NCI-H526 treated with DMSO at 0.1 percent for 48 hours (cell line): Measurements from ENCODE around the gene CAPN15.
A peak's percentile ranks its signal among the peaks of the same experiment; 100 is the strongest.

ENCODE experiments used
- DNase-seq: peaks from one replicate; lab custom pipeline; 2025; lab: John Stamatoyannopoulos, UW

Gene CAPN15

DNA sequence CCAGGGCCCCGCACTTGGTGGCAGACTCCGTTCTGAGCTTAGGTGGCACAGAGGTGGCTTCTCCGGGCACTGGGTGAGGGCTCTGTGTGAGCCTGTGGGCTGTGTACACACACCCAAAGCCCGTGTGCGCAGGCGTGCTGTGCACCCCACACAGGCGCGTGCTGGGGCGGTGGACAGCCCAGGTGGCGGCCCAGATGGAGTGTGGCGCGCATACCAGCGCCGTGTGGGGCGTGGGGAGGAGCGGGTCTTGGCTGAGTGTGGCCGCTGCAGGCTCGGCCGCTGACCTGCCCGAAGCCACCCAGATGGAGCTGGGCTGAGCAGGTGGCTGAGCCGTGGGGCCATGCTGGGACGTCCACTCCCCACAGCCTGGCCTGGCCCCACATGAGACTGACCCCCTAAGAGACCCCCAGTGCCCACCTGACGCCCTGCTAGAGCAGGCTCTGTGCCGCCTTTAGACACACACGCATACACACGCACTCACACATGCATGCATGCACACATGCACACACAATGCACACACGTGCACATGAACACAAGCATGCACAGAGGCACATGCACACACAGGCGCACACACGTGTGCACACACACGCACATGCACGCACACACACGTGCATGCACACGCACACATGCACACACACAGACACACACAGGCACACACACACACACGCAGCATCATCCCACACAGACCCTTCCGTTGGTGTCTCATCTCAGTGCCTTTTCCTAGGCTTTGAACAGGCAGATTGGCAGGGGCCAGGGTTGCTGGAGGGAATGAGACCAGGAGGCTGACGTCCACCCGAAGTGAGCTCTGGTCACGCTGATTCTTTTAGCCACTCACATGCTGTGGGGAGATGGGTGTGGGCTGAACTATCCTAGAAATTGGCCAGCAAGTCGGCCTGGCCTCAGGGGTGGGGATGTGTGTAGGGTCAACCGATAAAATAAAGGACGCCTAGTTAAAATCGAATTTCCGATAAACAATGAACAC is 34.7 kb downstream of the CAPN15 start:
- DNase-seq = no peak

DNA sequence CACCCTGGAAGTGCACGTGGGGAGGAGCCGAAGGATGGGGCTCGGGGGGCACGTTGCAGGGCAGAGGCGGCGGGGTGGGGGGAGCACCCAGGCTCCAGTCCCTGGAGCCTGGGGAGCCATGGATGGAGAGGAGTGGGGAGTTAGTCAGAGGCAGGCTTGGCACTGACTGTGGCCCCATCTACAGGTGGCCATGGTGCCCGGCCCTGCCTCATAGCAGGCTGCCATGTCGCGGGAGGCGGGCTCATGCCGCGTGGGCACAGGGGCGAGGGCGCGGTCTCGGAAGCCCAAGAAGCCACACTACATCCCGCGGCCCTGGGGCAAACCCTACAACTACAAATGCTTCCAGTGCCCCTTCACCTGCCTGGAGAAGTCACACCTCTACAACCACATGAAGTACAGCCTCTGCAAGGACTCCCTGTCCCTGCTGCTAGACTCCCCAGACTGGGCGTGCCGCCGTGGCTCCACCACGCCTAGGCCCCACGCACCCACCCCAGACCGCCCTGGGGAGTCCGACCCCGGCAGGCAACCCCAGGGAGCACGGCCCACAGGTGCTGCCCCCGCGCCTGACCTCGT is 35.6 kb downstream of the CAPN15 start:
- no peak for DNase-seq

DNA sequence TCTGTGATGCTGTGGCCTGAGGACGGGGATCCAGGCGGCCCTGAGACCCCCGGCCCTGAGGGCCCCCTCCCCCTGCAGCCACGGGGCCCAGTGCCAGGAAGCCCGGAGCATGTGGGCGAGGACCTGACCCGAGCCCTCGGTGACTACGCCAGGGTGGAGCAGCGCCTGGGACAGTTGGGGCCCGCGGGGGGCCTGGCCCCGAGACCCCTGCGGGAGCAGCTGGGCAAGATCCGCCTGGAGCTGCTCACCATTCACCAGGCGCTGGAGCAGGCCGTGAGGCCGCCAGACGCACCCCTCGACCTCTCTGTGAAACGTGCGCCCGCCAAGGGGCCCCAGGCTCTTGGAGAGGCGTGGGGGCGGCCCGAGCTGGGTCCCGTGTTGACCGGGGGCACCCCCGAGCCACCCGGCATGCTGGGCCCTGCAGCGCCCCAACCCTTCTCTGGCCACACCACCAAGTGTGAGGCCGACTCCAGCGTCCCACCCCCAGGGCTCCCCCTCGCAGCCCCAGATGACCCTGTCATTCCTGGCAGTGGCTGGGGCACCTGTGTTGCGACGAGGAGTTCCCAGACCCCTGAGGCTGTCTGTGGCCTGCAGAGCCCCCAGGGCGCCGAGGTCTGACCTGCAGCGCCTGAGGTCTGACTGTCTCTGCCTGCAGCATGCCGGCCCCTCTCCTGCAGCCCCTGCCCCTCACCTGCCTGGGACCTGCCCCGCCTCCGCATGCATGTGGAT is 37.3 kb downstream of the CAPN15 start:
- DNase-seq = no peak

DNA sequence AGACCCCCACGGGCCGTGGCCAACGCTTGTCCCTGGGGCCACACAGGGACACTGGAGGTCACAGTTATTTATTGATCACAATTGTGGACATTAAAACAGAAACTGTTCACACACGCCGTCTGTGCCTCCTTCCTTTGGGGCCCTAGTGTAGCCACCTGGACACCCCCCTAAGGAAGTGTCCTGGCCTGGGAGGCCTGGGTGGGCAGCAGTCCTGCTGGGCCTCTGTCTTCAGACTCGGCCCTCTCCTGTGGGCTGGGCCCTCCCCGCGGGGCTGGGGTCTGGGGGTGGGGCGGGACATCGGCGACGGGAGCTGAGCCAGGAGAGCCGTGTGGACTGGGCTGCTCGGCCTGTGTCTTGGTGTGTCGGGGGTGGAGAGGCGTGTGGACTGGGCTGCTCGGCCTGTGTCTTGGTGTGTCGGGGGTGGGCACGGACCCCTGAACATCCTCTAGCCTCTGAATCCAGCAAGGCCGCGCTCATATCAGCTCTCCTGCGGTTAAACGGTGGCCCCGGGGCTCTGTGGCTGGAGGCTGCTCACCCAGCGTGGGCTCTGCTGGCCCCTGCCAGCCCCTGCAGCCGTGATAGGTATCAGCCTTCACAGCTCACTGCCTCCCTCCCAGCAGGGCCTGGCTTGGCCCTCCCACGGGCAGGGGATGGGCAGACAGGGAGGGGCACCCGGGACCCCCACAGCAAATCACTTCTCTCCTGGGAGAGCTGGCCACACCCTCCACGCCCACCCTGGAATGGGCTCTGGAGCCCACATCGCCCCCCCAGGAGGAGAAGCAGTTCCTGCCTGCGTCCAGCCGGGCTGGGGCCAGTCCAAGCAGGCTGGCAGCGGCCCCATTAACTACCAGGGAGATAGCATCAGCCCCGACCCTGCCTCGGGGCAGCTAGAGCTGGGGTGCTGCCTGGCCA is 38.2 kb downstream of the CAPN15 start:
- no peak for DNase-seq

DNA sequence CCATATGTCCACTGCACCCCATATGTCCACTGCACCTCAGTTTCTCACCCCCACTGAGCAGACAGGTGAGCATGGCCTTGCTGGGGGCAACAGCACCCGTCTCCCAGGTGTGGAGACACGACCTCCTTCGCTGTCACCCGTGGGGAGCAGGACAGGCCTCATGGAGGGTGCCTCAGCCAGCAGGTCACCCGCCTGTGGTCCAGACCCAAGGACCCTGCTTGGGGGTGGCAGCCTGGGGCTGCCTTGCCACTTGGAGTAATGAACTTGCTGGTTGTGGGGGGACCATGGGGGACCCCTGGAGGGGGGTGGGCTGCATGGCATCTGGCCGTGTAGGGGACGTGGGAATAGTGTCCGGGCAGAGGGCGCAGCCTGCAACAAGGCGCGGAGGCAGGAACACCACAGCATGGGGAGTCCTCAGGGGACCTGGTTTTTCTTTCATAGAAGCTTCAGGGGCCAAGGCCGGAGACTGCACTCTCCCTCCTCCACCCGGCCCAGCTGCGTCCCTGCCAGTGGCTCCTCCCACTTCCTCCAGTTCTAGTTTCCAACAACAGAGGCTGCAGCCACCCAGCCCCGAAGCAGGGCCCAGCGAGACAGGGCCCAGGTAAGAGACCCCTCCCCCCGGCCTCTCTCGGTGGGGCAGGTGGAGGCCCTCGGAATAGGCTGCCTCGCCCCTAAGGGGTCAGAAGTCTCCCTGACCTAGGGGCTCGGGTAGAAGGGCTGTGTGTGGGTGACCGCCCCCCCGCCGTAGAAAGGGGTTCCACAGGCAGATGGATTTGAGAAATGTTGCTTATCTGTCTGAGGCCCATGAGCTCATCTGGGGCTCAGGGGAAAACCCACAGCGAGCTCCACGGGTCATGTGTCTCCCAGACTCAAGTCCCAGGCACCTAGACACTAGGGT is 39.2 kb downstream of the CAPN15 start, which contains the start of gene NHLRC4:
Gene NHLRC4 (plus strand): TSS at position 531 of the 898 bp plus-strand sequence. CDS start 1,043 bp downstream, outside the sequence.
- DNase-seq = peak; percentile 17

DNA sequence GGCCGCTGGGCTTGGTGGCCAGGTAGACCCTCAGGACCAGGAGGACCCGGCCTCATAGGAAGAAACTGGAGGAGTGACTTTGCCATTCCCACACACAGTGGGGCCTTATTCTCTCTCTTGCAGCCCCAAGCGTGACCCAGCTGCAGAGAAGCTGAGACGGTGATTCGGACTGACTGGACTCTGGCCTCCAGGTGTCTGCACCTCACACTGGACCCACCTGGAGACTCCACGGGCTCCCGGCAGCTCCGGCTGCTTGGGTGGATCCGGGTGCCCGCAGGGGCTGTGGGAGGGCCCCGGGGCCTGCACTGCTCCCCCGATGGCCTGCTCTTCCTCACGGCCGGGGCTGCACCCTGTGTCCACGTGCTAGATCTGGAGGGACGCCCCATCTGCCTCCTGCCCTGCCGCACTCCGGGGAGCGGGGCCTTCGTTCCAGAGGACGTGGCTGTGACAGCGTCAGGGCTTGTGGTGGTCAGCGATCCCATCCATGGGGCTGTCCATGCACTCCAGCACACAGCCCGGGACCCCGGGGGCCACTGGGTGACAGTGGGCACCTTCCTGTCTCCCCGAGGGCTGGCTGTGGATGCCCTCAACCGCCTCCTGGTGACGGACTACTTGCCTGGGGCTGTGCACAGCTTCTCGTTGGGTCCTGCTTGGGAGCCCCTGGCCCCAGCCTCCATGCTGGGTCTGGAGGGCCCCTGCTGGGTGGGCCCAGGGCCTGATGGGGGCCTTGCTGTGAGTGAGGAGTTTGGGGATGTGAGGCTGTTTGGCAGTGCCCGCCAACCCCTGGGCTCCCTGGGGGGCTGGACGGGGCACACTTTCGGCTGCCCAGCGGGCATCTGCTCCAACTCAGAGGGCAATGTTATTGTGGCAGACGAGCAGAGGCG is 40.1 kb downstream of the CAPN15 start:
- no peak for DNase-seq

DNA sequence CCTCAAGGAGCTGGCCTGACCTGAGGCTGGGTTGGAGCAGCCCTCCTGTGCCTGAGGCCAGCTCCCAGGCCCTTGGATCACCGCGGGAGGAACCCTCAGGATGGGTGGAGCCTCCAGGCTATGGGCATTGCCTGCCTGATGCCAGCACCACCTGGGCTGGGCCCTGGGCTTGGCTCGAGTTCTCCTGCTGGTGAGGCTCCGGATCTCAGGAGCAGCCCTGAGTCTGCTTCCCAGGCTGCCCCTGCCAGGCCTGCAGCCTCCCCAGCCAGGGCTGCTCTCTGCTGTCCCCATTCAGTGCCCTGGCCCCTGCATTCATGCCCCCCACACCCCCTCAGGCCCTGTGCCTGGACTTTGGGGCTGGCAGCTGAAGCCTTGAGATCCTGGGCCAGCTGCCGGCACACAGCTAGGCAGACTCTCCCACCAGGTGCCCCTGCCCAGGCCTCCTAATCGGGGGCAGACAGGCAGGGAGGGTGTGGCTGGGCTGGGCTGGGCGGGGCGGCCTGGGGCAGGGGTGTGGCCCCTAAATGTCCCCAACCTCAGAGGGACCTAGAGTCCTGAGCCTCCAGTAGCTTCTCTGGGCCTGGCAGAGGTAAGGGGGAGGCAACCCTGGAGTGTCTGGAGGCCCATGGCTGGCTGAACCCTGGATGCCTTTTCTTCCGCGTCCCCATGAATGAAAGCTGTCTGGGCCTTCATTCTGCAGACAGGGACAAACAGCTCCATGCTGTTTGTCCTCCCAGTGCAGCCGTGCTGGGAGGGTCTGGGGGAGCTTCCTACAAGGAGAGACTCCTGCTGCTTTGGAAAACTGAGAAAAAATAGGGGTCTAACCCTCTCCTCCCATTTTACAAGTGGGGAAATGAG is 41.1 kb downstream of the CAPN15 start:
- DNase-seq = no peak

DNA sequence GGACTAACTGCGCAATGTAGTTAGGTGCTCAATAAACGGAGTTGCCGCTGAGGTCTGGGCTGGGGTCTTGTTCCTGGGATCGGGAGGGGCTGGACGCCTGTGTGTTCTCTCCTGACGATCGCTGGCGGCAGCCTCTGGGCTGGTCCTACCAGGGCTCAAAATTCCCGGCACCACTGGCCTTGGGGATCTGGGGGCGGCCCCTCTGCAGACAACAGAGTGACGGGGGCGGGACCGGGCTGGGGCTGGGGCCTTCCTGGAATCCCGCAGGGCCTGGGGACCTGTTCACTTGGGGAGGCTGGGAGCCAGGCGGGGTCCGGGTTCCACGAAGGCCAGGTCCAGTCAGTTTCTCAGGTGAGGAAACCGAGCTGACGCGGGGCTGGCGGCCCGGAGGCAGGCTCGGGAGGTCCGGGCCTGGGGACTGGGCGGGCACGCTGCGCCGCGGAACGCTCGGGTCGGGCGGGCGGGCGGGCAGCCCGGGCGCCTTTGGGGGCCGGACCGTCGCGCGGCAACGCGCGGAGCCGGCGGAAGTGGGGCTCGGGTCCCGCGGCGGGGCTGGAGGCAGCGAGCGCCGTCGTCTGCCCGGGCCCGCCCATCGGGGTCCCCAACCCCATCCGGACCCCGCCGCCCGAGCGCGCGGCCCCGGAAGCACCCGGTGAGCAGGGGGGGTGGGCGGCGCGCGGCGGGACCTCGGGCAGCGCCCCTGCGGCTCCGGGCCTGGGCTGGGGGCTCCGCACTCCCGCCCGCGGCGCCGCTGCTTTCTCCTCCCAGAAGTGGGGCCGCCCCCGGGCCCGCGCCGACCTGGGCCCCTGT is 42.1 kb downstream of the CAPN15 start, which contains the start of gene PIGQ:
Gene PIGQ (plus strand): TSS at position 524 of the 810 bp plus-strand sequence. CDS start 4,107 bp downstream, outside the sequence.
- DNase-seq = no peak

DNA sequence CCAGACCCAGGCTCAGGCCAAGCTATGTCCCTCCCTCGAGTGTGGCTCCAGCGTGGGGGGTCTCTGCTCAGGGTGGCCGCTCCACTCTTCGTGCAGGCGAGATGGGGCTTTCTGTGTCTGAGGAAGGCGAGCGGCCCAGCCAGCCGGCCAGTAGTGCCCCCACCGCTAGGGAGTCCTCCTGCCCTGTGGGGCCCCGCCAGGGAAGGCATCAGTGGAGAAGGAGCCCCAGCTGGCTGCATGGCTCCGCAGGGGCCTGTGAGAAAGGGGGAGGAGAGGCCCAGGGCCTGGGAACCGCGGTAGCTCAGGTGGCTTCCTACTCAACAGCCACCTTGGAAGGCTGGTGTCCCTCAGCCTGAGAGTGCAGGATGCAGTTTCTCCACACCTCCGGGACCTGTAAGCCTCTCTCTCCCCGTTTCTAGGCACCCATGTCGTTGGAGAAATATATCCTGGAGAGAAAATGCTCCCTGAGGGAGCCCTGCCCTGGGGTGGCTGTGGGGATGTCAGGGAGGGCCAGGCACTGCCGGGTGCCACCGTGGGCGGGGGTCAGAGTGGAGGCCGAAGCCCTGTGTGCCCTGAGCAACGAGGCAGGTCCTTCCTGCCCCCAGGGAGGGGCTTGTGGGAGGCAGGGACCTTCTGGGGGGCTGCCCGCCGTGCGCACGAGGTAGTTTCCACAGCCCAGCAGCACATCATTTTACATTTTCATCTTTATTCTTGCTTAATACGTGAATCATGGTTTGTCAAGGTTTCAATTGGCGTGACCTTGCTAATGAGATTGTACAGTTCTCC is 45.5 kb downstream of the CAPN15 start:
- no peak for DNase-seq

DNA sequence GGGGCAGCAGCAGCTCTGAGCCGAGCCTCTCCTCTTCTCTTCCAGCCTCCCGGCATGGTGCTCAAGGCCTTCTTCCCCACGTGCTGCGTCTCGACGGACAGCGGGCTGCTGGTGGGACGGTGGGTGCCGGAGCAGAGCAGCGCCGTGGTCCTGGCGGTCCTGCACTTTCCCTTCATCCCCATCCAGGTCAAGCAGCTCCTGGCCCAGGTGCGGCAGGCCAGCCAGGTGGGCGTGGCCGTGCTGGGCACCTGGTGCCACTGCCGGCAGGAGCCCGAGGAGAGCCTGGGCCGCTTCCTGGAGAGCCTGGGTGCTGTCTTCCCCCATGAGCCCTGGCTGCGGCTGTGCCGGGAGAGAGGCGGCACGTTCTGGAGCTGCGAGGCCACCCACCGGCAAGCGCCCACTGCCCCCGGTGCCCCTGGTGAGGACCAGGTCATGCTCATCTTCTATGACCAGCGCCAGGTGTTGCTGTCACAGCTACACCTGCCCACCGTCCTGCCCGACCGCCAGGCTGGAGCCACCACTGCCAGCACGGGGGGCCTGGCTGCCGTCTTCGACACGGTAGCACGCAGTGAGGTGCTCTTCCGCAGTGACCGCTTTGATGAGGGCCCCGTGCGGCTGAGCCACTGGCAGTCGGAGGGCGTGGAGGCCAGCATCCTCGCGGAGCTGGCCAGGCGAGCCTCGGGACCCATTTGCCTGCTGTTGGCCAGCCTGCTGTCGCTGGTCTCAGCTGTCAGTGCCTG is 46.7 kb downstream of the CAPN15 start:
- DNase-seq = no peak

DNA sequence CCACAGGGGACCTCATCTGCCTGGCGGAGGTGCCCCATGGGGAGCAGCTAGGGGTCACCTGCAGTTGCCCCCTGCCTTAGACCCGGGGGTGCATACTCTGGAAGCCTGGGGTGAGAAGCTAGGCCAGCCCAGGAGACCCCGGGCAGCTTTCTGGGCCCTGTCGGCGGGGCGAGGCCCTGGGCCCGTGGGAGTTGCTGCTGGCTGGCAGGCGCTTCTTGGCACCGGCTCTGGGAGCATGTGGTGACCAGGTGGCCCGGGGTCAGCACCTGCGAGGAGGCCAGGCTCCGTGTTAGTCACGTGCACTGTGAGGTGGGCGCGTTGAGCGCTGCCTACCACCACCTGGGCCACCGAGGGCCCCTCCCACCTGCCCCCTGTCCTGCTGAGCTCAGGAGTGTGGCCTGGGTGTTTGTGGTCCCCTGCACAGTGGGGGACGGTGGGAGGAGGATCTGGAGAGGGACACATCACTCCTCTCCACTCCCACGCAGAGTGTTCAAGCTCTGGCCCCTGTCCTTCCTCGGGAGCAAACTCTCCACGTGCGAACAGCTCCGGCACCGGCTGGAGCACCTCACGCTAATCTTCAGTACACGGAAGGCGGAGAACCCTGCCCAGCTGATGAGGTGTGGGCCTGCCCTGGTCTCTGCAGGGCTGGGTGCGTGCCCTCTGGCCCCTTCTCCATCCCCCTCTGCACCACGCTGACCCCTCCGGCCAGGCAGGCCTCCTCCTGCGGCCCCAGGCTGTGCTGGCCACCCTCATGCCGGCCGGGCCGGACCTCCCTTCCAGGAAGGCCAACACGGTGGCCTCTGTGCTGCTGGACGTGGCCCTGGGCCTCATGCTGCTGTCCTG is 48.1 kb downstream of the CAPN15 start:
- no peak for DNase-seq

DNA sequence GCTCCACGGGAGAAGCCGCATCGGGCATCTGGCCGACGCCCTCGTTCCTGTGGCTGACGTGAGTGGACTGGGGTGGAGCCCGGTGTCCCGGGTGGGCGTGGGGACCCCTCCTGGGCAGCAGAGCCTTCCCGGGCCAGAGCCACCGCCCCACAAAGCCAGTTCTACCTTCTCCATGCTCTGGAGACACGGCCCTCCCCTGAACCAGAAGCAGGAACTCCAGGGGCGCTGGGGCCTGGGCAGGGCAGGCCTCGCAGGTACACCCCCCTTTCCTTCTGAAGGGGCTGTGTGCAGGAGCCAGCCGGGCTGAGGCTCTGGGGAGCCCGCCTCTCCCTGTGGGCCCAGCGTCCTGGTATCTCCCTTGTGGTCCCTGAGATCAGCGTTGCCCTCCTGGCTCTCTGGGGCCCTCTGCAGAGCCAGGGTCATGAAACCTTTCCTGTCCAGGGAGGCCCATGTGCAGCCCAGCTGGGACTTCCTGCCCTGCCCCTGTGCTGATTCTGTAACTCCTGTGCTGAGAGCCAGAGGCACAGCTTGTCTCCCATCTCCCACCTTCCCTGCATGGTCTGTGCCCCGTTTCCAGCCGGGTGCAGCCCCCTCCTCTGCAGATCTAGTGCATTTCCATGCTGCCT is 48.8 kb downstream of the CAPN15 start:
- DNase-seq = no peak

DNA sequence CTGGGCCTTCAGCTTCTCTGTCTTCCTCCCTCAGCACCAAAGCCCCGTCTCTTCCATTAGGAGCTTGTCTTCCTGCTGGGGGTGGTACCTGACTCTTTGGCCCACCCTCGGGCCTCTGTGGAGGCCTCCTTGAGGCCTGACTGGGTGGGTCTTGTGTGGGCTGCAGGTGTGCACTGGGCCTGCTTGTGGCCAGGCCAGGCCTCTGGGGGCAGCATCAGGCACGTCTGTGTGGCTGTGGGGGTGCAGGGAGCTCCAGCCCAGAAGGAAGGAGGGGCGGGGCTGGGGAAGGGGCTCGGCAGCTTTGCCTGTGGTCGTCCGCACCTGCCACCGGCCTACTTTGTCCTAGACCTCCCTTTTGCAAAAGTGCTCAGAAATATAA is 49.3 kb downstream of the CAPN15 start:
- DNase-seq = no peak

DNA sequence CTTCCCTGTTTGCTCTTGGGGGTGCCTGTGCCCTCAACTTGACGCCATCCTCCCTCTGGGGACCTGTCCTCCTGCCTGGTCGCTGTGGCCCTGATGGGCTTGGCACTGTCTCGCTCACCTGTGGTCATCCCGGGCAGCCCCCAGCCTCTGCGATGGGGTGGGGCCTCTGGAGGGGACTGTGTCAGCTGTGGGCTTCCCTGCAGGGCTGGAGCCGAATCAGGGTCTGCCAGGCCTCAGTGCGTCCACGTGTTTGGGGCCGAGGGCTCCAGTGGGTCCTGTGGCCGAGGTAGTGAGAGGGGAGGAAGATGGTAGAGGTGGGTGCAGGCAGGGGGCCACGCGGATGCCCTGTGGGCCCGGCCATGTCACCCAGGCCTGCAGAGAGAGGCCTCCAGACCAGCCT is 50.3 kb downstream of the CAPN15 start:
- DNase-seq = no peak
